Osteocyte (in vitro differentiated cells): ENCODE results near the gene NRXN3. TPM values are rescaled to one million over a fixed set of nuclear protein-coding genes. Genes with fewer than 3 reads are reported as not detected.
A peak's percentile ranks its signal among the peaks of the same experiment; 100 is the strongest.

Source experiments
- DNase-seq: peaks from one replicate; pipeline ENCODE4 v3.0.0; 2021; ENCODE audit warnings: mixed read lengths; ENCODE audit not compliant: unreplicated experiment; ENCODE audit errors: extremely low spot score
- H3K27ac Mint-ChIP-seq: one replicate; pipeline ENCODE4 v1.8.0; 2021; ENCODE audit warnings: mild to moderate bottlenecking, mixed read lengths; ENCODE audit not compliant: unreplicated experiment
- H3K27me3 Mint-ChIP-seq: one replicate; pipeline ENCODE4 v1.8.0; 2021; ENCODE audit warnings: mixed read lengths; ENCODE audit not compliant: unreplicated experiment
- H3K36me3 Mint-ChIP-seq: one replicate; pipeline ENCODE4 v1.8.0; 2021; ENCODE audit warnings: mixed read lengths; ENCODE audit not compliant: unreplicated experiment
- H3K4me1 Mint-ChIP-seq: one replicate; pipeline ENCODE4 v1.8.0; 2021; ENCODE audit warnings: mixed read lengths; ENCODE audit not compliant: unreplicated experiment
- H3K4me3 Mint-ChIP-seq: one replicate; pipeline ENCODE4 v1.8.0; 2021; ENCODE audit warnings: mild to moderate bottlenecking, moderate library complexity, mixed read lengths; ENCODE audit not compliant: unreplicated experiment
- H3K9me3 Mint-ChIP-seq: one replicate; pipeline ENCODE4 v1.8.0; 2021; ENCODE audit warnings: mixed read lengths; ENCODE audit not compliant: unreplicated experiment
- total RNA-seq: library from RNA; stranded (reverse); gene quantifications from 2 replicates; pipeline ENCODE4 v1.2.1, GENCODE V29; 2021
- TF ChIP-seq, protein P1 (sequence below): fragments of 200-600 bp; sonication (generic); IDR thresholded peaks from 2 replicates; pipeline ENCODE4 v1.5.0; 2021; ENCODE audit warnings: antibody characterized with exemption, mild to moderate bottlenecking, moderate library complexity

NRXN3 gene
- total RNA-seq, 1 donor from 2014 or later = 26.5 TPM

DNA sequence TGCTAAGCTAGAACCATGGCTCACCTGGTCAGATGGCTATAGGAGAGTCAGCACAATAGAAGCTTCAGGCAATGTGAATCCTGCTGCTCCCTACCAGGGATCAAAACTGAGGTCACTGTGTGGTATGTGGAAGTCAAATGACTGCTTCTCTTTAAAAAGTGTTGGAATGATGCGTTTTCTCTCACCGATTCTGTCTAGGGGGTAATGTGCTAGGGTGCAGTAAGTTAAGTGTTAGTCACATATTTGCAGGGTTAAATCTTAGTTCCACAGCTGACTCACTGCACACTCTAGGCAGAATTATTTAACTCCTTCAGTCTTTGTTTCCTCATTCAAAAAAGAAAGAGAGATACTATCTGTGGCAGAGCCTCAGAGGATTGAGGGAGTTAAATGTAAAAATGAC lies 1344.5 kb downstream of the NRXN3 start:
- H3K36me3 Mint-ChIP-seq = no peaks in the 10 kb centered on the region
- peak overlapping the region; percentile 51 for H3K27ac Mint-ChIP-seq
- DNase-seq = no peak
- no peaks in the 10 kb centered on the region for H3K27me3 Mint-ChIP-seq
- no peaks in the 10 kb centered on the region for H3K9me3 Mint-ChIP-seq
- H3K4me1 Mint-ChIP-seq = peaks cover 39% of the 10 kb centered on the region
- TF ChIP-seq, protein P1, sequence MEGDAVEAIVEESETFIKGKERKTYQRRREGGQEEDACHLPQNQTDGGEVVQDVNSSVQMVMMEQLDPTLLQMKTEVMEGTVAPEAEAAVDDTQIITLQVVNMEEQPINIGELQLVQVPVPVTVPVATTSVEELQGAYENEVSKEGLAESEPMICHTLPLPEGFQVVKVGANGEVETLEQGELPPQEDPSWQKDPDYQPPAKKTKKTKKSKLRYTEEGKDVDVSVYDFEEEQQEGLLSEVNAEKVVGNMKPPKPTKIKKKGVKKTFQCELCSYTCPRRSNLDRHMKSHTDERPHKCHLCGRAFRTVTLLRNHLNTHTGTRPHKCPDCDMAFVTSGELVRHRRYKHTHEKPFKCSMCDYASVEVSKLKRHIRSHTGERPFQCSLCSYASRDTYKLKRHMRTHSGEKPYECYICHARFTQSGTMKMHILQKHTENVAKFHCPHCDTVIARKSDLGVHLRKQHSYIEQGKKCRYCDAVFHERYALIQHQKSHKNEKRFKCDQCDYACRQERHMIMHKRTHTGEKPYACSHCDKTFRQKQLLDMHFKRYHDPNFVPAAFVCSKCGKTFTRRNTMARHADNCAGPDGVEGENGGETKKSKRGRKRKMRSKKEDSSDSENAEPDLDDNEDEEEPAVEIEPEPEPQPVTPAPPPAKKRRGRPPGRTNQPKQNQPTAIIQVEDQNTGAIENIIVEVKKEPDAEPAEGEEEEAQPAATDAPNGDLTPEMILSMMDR = no peak
- no peak overlapping the region for H3K4me3 Mint-ChIP-seq

DNA sequence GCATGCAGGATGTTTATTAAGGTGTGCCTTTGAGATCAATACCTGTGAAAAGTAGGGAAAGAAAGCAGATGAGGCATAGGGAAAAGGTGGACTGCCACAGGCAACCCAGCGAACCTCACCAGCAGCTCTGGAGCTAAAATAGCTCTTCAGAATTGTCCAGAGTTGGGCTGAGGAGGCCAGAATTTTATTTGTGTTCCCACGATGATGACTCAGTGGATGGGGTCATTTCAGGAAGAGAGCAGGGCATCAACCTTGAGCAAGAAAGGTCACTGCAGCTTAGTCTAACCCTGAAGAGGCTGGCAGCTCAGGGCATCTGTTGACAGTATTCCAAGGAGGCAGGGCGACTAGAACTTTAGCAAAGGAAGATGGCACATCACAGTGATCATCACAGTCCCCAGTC lies 1345.0 kb downstream of the NRXN3 start:
- H3K36me3 Mint-ChIP-seq = no peaks in the 10 kb centered on the region

DNA sequence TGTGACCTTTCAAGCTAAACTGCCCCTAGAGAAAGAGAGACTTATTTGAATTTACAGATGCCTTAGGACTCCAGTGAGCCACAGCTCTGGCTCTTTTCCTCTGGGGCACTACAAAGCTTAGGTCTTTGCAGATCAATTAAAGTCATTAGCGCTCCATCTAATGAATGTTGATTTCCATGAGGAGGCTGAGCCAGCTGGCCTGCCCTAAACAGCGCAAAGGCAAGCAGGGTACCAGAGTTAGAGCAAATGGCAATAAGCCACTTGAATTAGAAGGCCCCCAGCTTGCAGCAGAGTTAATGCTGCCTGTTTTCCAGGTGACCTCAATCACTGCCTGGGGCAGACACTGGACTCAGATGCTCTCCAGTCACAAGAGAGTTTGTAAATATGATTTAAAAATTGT lies 1345.8 kb downstream of the NRXN3 start:
- Mint-ChIP-seq H3K27me3 (no peaks in the 10 kb centered on the region), H3K4me3 (no peak overlapping the region), H3K36me3 (no peaks in the 10 kb centered on the region), H3K27ac (no peak overlapping the region), H3K4me1 (peaks cover 30% of the 10 kb centered on the region), H3K9me3 (no peaks in the 10 kb centered on the region)
- TF ChIP-seq, protein P1 = no peak
- DNase-seq = no peak

More for the DNA sequence above, 1345.0 kb downstream of the NRXN3 start:
- Mint-ChIP-seq H3K9me3 (no peaks in the 10 kb centered on the region), H3K4me3 (no peak overlapping the region), H3K4me1 (peaks cover 38% of the 10 kb centered on the region), H3K27me3 (no peaks in the 10 kb centered on the region), H3K27ac (peak overlapping the region; percentile 51)
- TF ChIP-seq, protein P1 = no peak
- no peak for DNase-seq

DNA sequence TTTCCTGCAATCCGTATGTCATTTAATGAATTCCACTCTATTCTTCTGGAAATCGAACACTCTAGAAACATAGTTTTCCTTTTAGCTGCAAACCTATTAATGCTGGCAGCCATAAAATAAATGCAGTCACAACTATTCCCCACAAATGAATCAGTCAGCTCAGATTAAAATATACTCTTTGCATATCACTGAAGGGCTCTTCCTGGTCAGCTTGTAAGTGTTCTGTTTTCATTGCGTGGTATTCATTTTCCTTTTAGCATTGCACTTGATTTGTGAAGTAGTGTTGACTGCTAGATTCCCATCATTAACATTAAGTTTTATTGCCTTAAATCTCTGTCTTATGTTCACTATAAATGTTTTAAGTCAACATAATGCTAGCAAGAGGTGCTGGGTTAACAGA lies 1355.2 kb downstream of the NRXN3 start:
- peaks cover 11% of the 10 kb centered on the region for H3K9me3 Mint-ChIP-seq
- no peaks in the 10 kb centered on the region for H3K4me1 Mint-ChIP-seq
- H3K27me3 Mint-ChIP-seq = no peaks in the 10 kb centered on the region
- peaks cover 7% of the 10 kb centered on the region for H3K36me3 Mint-ChIP-seq
- no peak overlapping the region for H3K4me3 Mint-ChIP-seq
- no peak for DNase-seq
- no peak overlapping the region for H3K27ac Mint-ChIP-seq
- TF ChIP-seq, protein P1 = no peak

DNA sequence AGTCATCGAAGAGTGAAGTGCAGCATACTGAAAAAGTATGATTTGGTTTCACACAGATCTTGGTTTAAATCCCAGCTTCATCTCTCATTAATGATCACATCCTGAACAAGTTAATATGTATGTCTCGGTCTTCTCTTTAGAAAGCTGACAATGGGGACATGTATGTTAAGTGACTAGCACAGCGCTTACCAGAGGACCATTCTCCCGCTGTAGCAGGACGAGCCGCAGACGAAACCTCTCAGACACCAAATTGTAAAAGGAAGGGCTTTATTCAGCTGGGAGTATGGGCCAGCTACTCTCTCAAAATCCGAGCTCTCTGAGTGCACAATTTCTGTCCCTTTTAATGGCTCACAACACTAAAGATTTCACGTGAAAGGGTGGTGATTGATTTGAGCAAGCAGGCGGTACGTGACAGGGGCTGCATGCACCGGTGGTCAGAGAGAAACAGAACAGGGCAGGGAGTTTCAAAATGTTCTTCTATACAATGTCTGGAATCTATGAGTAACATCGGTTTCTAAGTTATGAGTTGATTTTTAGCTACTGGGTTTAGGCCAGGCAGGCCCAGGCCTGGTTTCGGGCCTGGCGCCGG lies 1358.7 kb downstream of the NRXN3 start:
- H3K4me3 Mint-ChIP-seq = no peak overlapping the region
- H3K36me3 Mint-ChIP-seq = peaks cover 3% of the 10 kb centered on the region
- no peak for DNase-seq
- no peak overlapping the region for H3K27ac Mint-ChIP-seq
- H3K4me1 Mint-ChIP-seq = no peaks in the 10 kb centered on the region
- no peaks in the 10 kb centered on the region for H3K27me3 Mint-ChIP-seq
- TF ChIP-seq, protein P1 = no peak
- no peaks in the 10 kb centered on the region for H3K9me3 Mint-ChIP-seq
